IPS-20b (cell line): Measurements from ENCODE around the gene FBXO3.

Experiments used
- H3K27ac ChIP-seq: one replicate; pipeline ENCODE4 v1.5.1; 2013; ENCODE audit warnings: low read length
- H3K27me3 ChIP-seq: 2 replicates; pipeline ENCODE4 v1.6.1; 2013; ENCODE audit warnings: mild to moderate bottlenecking, low read length, inconsistent platforms; ENCODE audit not compliant: insufficient read depth
- H3K36me3 ChIP-seq: 2 replicates; pipeline ENCODE4 v1.6.1; 2013; ENCODE audit warnings: low read depth, mild to moderate bottlenecking, inconsistent platforms, low read length, moderate library complexity; ENCODE audit not compliant: insufficient read depth
- H3K4me1 ChIP-seq: 2 replicates; pipeline ENCODE4 v1.6.1; 2013; ENCODE audit warnings: mild to moderate bottlenecking, control low read depth, inconsistent platforms, low read length, moderate library complexity; ENCODE audit not compliant: insufficient read depth
- H3K4me3 ChIP-seq: 2 replicates; pipeline ENCODE4 v1.5.1; 2013; ENCODE audit warnings: mild to moderate bottlenecking, low read length, inconsistent platforms
- H3K9ac ChIP-seq: 2 replicates; pipeline ENCODE4 v1.6.1; 2013; ENCODE audit warnings: low read depth, mild to moderate bottlenecking, inconsistent platforms, low read length, moderate library complexity
- H3K9me3 ChIP-seq: 2 replicates; pipeline ENCODE4 v1.6.1; 2013; ENCODE audit warnings: mild to moderate bottlenecking, low read depth, low read length, inconsistent platforms; ENCODE audit not compliant: insufficient read depth

FBXO3 gene

DNA sequence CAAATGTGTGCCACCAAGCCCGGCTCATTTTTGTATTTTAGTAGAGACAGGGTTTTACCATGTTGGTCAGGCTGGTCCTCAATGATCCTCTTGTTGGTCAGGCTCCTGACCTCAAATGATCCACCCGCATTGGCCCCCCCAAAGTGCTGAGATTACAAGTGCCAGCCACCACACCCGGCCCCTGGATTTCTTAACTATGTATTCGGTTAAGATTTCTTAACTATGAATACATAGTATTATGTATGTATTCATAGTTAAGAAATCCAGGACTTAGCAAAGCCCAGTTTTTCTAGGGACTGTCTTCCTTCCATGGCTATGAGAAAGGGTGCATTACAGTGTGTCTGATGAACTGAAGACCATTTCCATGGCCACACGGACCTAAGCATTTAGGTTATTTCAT, 75.4 kb downstream of the FBXO3 start:
- Histone ChIP-seq H3K4me3 (no peak overlapping the region), H3K27ac (no peak overlapping the region), H3K4me1 (peaks cover 10% of the 10 kb centered on the region; the same call in 1 of the 2 replicates), H3K9ac (no peak overlapping the region), H3K27me3 (peaks cover 11% of the 10 kb centered on the region), H3K9me3 (no peaks in the 10 kb centered on the region), H3K36me3 (no peaks in the 10 kb centered on the region)

DNA sequence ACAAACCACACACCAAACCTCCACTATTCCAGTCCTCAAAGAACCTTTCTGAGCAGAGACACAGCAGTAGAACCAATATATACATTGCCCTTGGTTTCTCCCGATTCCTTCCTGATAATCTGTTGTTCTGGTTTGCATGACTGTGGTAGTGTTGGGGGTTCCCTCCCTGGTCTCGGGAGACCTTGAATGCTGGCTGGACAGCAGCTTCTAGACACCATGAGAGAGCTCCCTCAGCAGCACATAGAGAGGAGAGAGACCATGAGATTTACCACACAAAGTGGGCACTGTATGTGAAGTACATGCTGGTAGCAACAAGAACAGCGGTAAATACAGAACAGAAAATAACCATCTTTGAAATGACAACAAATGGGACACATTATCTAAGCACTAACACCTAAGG, 76.3 kb downstream of the FBXO3 start:
- Histone ChIP-seq H3K9me3 (no peaks in the 10 kb centered on the region), H3K9ac (no peak overlapping the region), H3K27ac (no peak overlapping the region), H3K4me1 (peaks cover 12% of the 10 kb centered on the region; the same call in 1 of the 2 replicates), H3K4me3 (no peak overlapping the region), H3K27me3 (peaks cover 11% of the 10 kb centered on the region), H3K36me3 (no peaks in the 10 kb centered on the region)

DNA sequence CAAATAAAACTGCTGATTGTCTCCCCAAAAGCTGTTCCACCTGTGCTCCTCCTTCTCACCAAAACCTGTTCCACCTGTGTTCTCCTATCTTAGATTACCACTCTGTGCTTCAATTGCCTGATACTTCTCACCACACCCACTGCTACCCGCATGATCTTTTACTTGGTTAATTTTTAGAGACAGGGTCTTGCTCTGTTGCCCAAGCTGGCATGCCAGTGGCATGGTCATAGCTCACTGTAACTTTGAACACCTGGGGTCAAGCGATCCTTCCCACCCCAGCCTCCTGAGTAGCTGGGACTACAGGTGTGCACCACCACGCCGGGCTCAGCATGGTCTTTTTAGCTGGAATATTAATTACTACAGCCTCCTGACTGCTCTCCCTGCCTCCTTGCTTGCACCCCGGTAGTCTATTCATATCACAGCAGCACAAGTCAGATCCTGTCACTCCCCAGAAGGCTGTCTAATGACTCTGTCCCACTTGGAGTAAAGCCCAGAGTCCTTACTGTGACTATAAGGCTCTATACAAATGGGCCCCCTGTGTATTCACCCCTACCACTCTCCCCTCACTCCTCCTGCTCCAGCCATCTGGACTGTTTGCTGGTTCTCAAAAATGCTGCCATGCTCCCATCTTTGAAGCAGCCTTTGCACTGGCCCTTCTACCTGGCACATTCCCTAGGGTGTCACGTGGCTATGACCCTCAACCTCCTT, 77.2 kb downstream of the FBXO3 start:
- H3K4me3 ChIP-seq = no peak overlapping the region
- H3K9me3 ChIP-seq = no peaks in the 10 kb centered on the region
- peaks cover 21% of the 10 kb centered on the region; the same call in 1 of the 2 replicates for H3K4me1 ChIP-seq
- no peaks in the 10 kb centered on the region for H3K36me3 ChIP-seq
- H3K9ac ChIP-seq = no peak overlapping the region
- peaks cover 11% of the 10 kb centered on the region for H3K27me3 ChIP-seq
- no peak overlapping the region for H3K27ac ChIP-seq

DNA sequence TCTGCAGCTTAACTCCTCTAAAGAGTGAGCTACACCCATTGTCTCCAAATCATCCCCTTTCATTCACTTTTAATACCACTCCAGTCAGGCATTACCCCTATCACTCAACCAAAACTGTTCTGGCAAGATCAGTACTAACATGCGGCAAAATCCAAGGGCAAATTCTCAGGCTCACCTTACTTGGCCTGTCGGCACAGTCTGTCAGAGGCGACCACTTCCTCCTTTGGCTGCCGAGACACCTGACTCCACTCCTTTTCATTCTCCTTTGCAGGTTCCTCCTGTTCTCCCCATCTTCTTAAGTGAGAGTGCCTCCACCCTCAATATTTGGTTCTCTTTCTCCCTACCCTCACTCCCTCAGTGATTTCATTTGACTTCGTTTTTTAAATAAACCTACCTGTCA, 77.9 kb downstream of the FBXO3 start:
- peaks cover 28% of the 10 kb centered on the region; the same call in 1 of the 2 replicates for H3K4me1 ChIP-seq
- H3K9ac ChIP-seq = no peak overlapping the region
- no peaks in the 10 kb centered on the region for H3K9me3 ChIP-seq
- H3K4me3 ChIP-seq = no peak overlapping the region
- H3K36me3 ChIP-seq = no peaks in the 10 kb centered on the region
- H3K27ac ChIP-seq = no peak overlapping the region
- peaks cover 11% of the 10 kb centered on the region for H3K27me3 ChIP-seq

DNA sequence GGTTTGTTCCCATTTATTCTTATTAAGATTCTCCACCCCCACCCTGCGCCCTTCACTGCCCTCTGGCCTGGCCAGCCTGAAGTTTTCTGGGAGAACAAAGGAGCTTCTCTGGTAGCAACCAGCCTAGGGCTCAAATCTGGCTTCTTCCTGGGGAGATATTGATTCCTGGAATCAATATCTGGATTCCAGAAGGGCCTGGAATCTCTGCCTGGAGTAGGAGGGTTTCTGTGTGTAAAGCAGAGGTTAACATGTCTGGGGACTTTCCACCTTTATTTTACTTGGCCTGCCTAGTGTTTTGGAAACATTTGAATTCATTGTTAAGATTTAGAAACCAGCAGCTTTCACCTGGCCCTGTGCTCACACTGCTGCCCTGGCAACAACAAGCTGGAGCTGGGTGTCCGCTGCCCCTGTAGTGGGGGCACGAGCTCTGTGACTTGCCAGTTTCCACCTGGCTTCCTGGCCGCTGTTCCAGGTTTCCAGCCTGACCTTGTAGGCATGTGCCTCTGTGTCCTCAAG, 79.2 kb downstream of the FBXO3 start:
- Histone ChIP-seq H3K9me3 (no peaks in the 10 kb centered on the region), H3K9ac (no peak overlapping the region), H3K27ac (no peak overlapping the region), H3K4me1 (peaks cover 35% of the 10 kb centered on the region; the same call in 1 of the 2 replicates), H3K4me3 (no peak overlapping the region), H3K36me3 (no peaks in the 10 kb centered on the region), H3K27me3 (peaks cover 11% of the 10 kb centered on the region)

DNA sequence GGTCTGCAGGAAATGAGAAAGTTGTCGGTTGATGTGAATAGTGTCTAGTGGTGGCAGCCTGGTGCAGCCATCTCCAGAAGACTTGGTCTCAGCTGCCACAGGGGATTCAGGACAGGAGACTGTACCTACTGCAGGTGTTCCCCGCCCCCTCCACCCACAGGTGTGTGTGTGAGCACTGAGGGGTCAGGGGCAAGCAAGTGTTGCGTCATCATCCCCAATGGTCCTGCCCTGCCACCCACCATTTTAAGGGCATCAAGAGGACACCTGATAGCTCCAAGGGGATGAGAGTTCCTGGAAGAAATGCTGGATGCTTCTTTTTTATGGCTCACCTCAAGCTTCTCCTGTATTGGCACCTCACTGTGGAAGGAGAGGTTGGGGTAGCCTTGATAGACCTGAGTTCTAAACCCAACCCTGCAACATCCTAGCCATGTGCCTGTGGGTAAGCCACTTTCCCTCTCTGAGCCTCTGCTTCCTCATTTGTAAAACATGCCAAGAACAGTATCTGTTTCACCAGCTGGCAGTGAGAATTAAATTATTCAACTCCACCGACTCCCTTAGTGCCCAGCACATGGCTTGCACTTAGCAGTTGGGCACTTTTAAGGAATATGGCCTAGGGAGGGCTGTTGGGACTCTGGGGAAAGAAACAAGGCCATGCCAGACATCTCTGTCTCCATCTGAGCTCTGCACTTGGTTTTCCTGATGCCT, 79.8 kb downstream of the FBXO3 start:
- Histone ChIP-seq H3K27ac (no peak overlapping the region), H3K27me3 (peaks cover 5% of the 10 kb centered on the region), H3K4me3 (no peak overlapping the region), H3K9ac (no peak overlapping the region), H3K4me1 (peaks cover 35% of the 10 kb centered on the region; the same call in 1 of the 2 replicates), H3K36me3 (no peaks in the 10 kb centered on the region), H3K9me3 (no peaks in the 10 kb centered on the region)

DNA sequence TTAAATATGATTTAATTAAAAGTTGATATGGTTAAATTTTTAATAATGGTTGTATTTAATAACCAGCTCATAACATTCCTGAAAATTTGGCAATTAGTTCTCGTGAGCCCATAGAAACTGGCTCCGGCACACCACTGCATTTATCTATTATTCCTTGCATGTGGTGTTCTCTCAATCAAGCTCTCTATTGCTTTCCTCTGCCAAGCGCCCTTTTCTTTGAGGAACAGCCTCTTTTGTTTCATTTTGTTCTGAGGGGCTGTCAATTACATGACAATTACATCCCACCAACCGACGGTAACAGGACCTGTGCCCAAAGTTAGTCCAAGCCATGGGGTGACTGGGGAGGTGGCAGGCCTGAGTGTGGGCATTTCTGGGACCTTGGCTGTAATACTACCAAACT, 81.8 kb downstream of the FBXO3 start:
- Histone ChIP-seq H3K9ac (no peak overlapping the region), H3K27me3 (no peaks in the 10 kb centered on the region), H3K4me1 (peaks cover 35% of the 10 kb centered on the region; the same call in 1 of the 2 replicates), H3K4me3 (no peak overlapping the region), H3K27ac (no peak overlapping the region), H3K36me3 (no peaks in the 10 kb centered on the region), H3K9me3 (no peaks in the 10 kb centered on the region)

DNA sequence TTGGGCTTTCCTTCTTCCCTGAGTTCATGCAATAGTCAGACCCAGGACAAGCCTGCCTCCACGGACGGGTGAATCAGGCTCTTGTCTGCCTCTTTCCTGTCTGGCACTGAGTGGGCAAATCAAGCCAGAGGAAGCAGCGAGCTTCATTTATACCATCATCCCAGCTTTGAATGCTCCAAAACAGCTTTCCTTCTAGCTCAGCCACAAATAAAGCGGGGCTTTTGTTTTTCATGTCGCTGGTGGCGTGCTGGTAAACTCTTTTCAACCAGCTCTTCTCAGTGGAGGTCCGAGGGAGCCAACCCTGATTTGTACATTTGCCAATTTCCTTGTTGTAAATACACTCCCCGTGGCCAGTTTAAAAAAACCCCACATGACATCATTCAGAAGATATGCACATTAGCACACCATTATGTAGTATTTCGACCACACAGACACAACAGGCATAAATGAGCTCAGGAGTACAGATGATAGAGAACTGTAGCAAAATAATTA, 82.3 kb downstream of the FBXO3 start:
- no peaks in the 10 kb centered on the region for H3K9me3 ChIP-seq
- peaks cover 35% of the 10 kb centered on the region; the same call in 1 of the 2 replicates for H3K4me1 ChIP-seq
- no peaks in the 10 kb centered on the region for H3K27me3 ChIP-seq
- H3K27ac ChIP-seq = no peak overlapping the region
- H3K9ac ChIP-seq = no peak overlapping the region
- H3K4me3 ChIP-seq = no peak overlapping the region
- H3K36me3 ChIP-seq = no peaks in the 10 kb centered on the region

DNA sequence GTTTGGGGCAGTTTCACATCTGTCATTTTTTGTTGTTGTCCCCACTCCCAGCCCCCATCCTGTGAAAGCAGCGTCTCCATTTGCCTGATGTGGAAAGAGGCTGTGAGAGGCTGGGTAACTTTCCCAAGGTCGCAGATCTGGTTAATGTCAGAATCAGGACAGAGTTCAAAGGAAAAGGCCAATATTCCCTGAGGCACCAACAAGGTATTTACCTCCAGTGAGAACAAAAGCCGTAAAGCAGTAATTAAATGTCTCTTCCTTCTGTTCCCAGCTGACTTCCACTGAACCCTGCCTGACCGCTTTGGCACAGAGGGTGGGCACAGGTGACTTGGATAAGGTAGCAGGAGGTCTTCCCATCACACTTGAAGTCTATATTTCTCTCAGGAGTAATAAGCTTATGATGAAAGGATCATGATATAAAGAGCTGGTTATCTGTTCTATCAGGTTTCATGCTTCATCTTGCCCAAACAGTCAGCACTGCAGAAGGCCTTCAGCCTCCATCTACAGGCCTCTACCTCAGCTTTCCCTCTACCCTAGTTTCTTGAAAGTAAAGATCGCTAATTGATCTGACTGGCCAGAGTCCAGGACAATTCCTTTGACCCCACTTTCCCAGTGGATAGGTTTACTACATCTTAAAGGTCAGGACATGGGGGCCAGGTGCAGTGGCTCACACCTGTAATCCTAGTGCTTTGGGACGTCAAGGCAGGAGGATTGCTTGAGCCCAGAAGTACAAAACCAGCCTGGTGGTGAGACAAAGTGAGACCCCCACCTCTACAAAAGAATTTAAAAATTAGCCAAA, 83.1 kb downstream of the FBXO3 start:
- Histone ChIP-seq H3K27ac (no peak overlapping the region), H3K4me1 (peaks cover 35% of the 10 kb centered on the region; the same call in 1 of the 2 replicates), H3K27me3 (no peaks in the 10 kb centered on the region), H3K36me3 (no peaks in the 10 kb centered on the region), H3K9ac (no peak overlapping the region), H3K4me3 (no peak overlapping the region), H3K9me3 (no peaks in the 10 kb centered on the region)
